HG02943 (cell line): ENCODE data around the gene EAF1.
"Not testable (repeated sequence)": the region's sequence is repeated elsewhere in the genome, so short reads cannot be mapped to it uniquely, and the experiment has no call there.

Experiments used
- ATAC-seq: cut with Tn5 transposase; IDR thresholded peaks from one replicate; pipeline ENCODE4 v1.9.1; 2021; ENCODE audit warnings: mild to moderate bottlenecking, low read depth, moderate library complexity; ENCODE audit not compliant: unreplicated experiment

The EAF1 gene

GRCh38 chr3:15451216-15452113 is 24.1 kb downstream of the EAF1 start:
- no peak for ATAC-seq

- no peak for ATAC-seq
These were observed 24.8 kb downstream of the EAF1 start for GRCh38 chr3:15452156-15452555.

GRCh38 chr3:15452961-15453360 is 25.6 kb downstream of the EAF1 start:
- no peak for ATAC-seq

- no peak for ATAC-seq
These were observed 26.1 kb downstream of the EAF1 start for GRCh38 chr3:15453501-15453900.

- ATAC-seq: no peak
These were observed 26.7 kb downstream of the EAF1 start for GRCh38 chr3:15453991-15454625.

- no peak for ATAC-seq
These were observed 27.6 kb downstream of the EAF1 start for GRCh38 chr3:15454965-15455364.

GRCh38 chr3:15455756-15456155 is 28.4 kb downstream of the EAF1 start:
- no peak for ATAC-seq

GRCh38 chr3:15456321-15456720 is 28.9 kb downstream of the EAF1 start:
- no peak for ATAC-seq

- ATAC-seq: not testable (repeated sequence)
These were observed 29.5 kb downstream of the EAF1 start for GRCh38 chr3:15456915-15457314.

GRCh38 chr3:15458212-15458780 is 30.9 kb downstream of the EAF1 start:
- ATAC-seq: no peak

GRCh38 chr3:15460891-15461531 is 33.6 kb downstream of the EAF1 start:
- ATAC-seq: no peak

- ATAC-seq: no peak
These were observed 35.1 kb downstream of the EAF1 start for GRCh38 chr3:15462451-15462850.

- no peak for ATAC-seq
These were observed 38.6 kb downstream of the EAF1 start for GRCh38 chr3:15465876-15466585.

GRCh38 chr3:15467227-15468181 is 40.1 kb downstream of the EAF1 start:
- no peak for ATAC-seq

- ATAC-seq: no peak
These were observed 42.9 kb downstream of the EAF1 start for GRCh38 chr3:15470261-15470660.

- ATAC-seq: no peak
These were observed 43.5 kb downstream of the EAF1 start for GRCh38 chr3:15470849-15471248.

- ATAC-seq: no peak
These were observed 44.5 kb downstream of the EAF1 start for GRCh38 chr3:15471861-15472260.

GRCh38 chr3:15475161-15475560 is 47.8 kb downstream of the EAF1 start:
- no peak for ATAC-seq

- no peak for ATAC-seq
These were observed 49.0 kb downstream of the EAF1 start for GRCh38 chr3:15476378-15476777.
